ENCODE results near the gene PLCB1.

GRCh38 chr20:8518878-8519277, 386.8 kb downstream of the PLCB1 start:
- TF ChIP-seq CTCF (conservative IDR thresholded peaks at IDR 0.05; ENCODE audit: low read depth, low read length): no peak
- no peak for TF ChIP-seq EZH2 (IDR thresholded peaks at IDR 0.05; ENCODE audit: low read length, unreplicated experiment)

All from PC-3 (cell line).